DMS 273 (cell line): ENCODE measurements around the gene PAN3.
A peak's percentile ranks its signal among the peaks of the same experiment; 100 is the strongest.

ENCODE experiments used
- DNase-seq: peaks from one replicate; lab custom pipeline; 2025; ENCODE audit not compliant: unreplicated experiment; lab: John Stamatoyannopoulos, UW

PAN3 gene

GRCh38 chr13:28299916-28300315 lies 161.6 kb downstream of the PAN3 start:
- DNase-seq, result peak; percentile 19

- DNase-seq, result no peak
These were observed 163.5 kb downstream of the PAN3 start for GRCh38 chr13:28301839-28302238.

GRCh38 chr13:28306325-28306724 lies 168.0 kb downstream of the PAN3 start:
- no peak for DNase-seq

GRCh38 chr13:28313579-28313978 lies 175.2 kb downstream of the PAN3 start:
- peak; percentile 32 for DNase-seq

GRCh38 chr13:28314879-28315278 lies 176.5 kb downstream of the PAN3 start:
- DNase-seq, result no peak

GRCh38 chr13:28316129-28316528 lies 177.8 kb downstream of the PAN3 start:
- DNase-seq, result no peak

- no peak for DNase-seq
These were observed 178.5 kb downstream of the PAN3 start for GRCh38 chr13:28316836-28317235.

GRCh38 chr13:28318496-28318895 lies 180.2 kb downstream of the PAN3 start:
- no peak for DNase-seq

GRCh38 chr13:28319528-28319927 lies 181.2 kb downstream of the PAN3 start:
- no peak for DNase-seq

GRCh38 chr13:28320209-28320608 lies 181.9 kb downstream of the PAN3 start:
- no peak for DNase-seq

- DNase-seq, result no peak
These were observed 182.7 kb downstream of the PAN3 start for GRCh38 chr13:28320884-28321574.

GRCh38 chr13:28321756-28322155 lies 183.4 kb downstream of the PAN3 start:
- no peak for DNase-seq

- DNase-seq, result no peak
These were observed 184.0 kb downstream of the PAN3 start for GRCh38 chr13:28322256-28322905.

GRCh38 chr13:28324181-28324789 lies 185.9 kb downstream of the PAN3 start:
- DNase-seq, result peak; percentile 79

GRCh38 chr13:28325022-28325421 lies 186.7 kb downstream of the PAN3 start:
- no peak for DNase-seq

- DNase-seq, result no peak
These were observed 187.7 kb downstream of the PAN3 start for GRCh38 chr13:28326056-28326455.

GRCh38 chr13:28327373-28328270 lies 189.3 kb downstream of the PAN3 start:
- no peak for DNase-seq

GRCh38 chr13:28328271-28328607 lies 189.9 kb downstream of the PAN3 start:
- DNase-seq, result no peak

GRCh38 chr13:28329395-28330158 lies 191.2 kb downstream of the PAN3 start:
- no peak for DNase-seq

- no peak for DNase-seq
These were observed 195.0 kb downstream of the PAN3 start for GRCh38 chr13:28333204-28333881.
